Dendritic cell treated with granulocyte-macrophage colony-stimulating factor and Interleukin-4, amounts not matched to agents 40 ng/mL and 50 ng/mL, for 4 days (primary cell): ENCODE data around the gene TNFAIP1.
A peak's percentile ranks its signal among the peaks of the same experiment; 100 is the strongest.

Source experiments
- H3K27ac Mint-ChIP-seq: one replicate; pipeline ENCODE4 v1.8.0; 2022; ENCODE audit warnings: mild to moderate bottlenecking, mixed read lengths
- H3K27me3 Mint-ChIP-seq: one replicate; pipeline ENCODE4 v1.8.0; 2022; ENCODE audit warnings: mild to moderate bottlenecking, mixed read lengths
- H3K36me3 Mint-ChIP-seq: one replicate; pipeline ENCODE4 v1.8.0; 2022; ENCODE audit warnings: low read depth, mixed read lengths
- H3K4me1 Mint-ChIP-seq: one replicate; pipeline ENCODE4 v1.8.0; 2022; ENCODE audit warnings: low read depth, mixed read lengths
- H3K4me3 Mint-ChIP-seq: one replicate; pipeline ENCODE4 v1.8.0; 2022; ENCODE audit warnings: mild to moderate bottlenecking, moderate library complexity, mixed read lengths
- H3K9me3 Mint-ChIP-seq: one replicate; pipeline ENCODE4 v1.8.0; 2022; ENCODE audit warnings: mixed read lengths
- intact Hi-C: fragments of 100-400 bp; cut with micrococcal nuclease; formaldehyde crosslinking; loops from one replicate; pipeline ENCODE4 v1.15.0; 2022

TNFAIP1 gene

GRCh38 chr17:28384281-28385036 lies 48.9 kb downstream of the TNFAIP1 start:
- Mint-ChIP-seq H3K9me3 (no peaks in the 10 kb centered on the region), H3K4me3 (peak overlapping the region; percentile 84), H3K4me1 (peaks cover 44% of the 10 kb centered on the region), H3K36me3 (peaks cover 13% of the 10 kb centered on the region), H3K27ac (peak overlapping the region; percentile 79), H3K27me3 (peaks cover 54% of the 10 kb centered on the region)
- intact Hi-C loops, result loop anchor here (5.0 to 10.0 kb wide), 2 partner anchors 33 to 160 kb away; no protein-coding TSS in a partner anchor

GRCh38 chr17:28385037-28385400 lies 49.5 kb downstream of the TNFAIP1 start:
- Mint-ChIP-seq H3K4me3 (peak overlapping the region; percentile 84), H3K36me3 (peaks cover 18% of the 10 kb centered on the region), H3K27ac (peak overlapping the region; percentile 79), H3K9me3 (no peaks in the 10 kb centered on the region), H3K4me1 (peaks cover 44% of the 10 kb centered on the region), H3K27me3 (peaks cover 51% of the 10 kb centered on the region)
- intact Hi-C loops, result loop anchor here (10.0 kb wide), 1 partner anchor 160 kb away; no protein-coding TSS in a partner anchor

- Mint-ChIP-seq H3K27ac (no peak overlapping the region), H3K4me3 (peak overlapping the region; percentile 84), H3K27me3 (peaks cover 48% of the 10 kb centered on the region), H3K9me3 (no peaks in the 10 kb centered on the region), H3K4me1 (peaks cover 40% of the 10 kb centered on the region), H3K36me3 (peaks cover 22% of the 10 kb centered on the region)
- intact Hi-C loops, result loop anchor here (10.0 kb wide), 1 partner anchor 159 kb away; no protein-coding TSS in a partner anchor
Measured at GRCh38 chr17:28385406-28385805, 49.8 kb downstream of the TNFAIP1 start.

GRCh38 chr17:28386391-28386790 lies 50.8 kb downstream of the TNFAIP1 start:
- Mint-ChIP-seq H3K4me3 (no peak overlapping the region), H3K36me3 (peaks cover 32% of the 10 kb centered on the region), H3K27me3 (peaks cover 38% of the 10 kb centered on the region), H3K9me3 (no peaks in the 10 kb centered on the region), H3K4me1 (peaks cover 33% of the 10 kb centered on the region), H3K27ac (no peak overlapping the region)
- intact Hi-C loops, result loop anchor here (10.0 kb wide), 1 partner anchor 158 kb away; no protein-coding TSS in a partner anchor

GRCh38 chr17:28388106-28388505 lies 52.5 kb downstream of the TNFAIP1 start:
- no peak overlapping the region for H3K4me3 Mint-ChIP-seq
- H3K36me3 Mint-ChIP-seq, result peaks cover 34% of the 10 kb centered on the region
- peaks cover 22% of the 10 kb centered on the region for H3K27me3 Mint-ChIP-seq

GRCh38 chr17:28390141-28390540 lies 54.6 kb downstream of the TNFAIP1 start:
- Mint-ChIP-seq H3K36me3 (peaks cover 37% of the 10 kb centered on the region), H3K27me3 (peaks cover 4% of the 10 kb centered on the region)

More at GRCh38 chr17:28388106-28388505, 52.5 kb downstream of the TNFAIP1 start:
- Mint-ChIP-seq H3K4me1 (peaks cover 28% of the 10 kb centered on the region), H3K27ac (no peak overlapping the region), H3K9me3 (no peaks in the 10 kb centered on the region)
- intact Hi-C loops, result loop anchor here (10.0 kb wide), 1 partner anchor 157 kb away; no protein-coding TSS in a partner anchor

GRCh38 chr17:28390563-28390962 lies 55.0 kb downstream of the TNFAIP1 start:
- peaks cover 41% of the 10 kb centered on the region for H3K36me3 Mint-ChIP-seq
- no peak overlapping the region for H3K27ac Mint-ChIP-seq
- no peak overlapping the region for H3K4me3 Mint-ChIP-seq
- no peaks in the 10 kb centered on the region for H3K9me3 Mint-ChIP-seq
- intact Hi-C loops, result no loop called here
- H3K4me1 Mint-ChIP-seq, result peaks cover 8% of the 10 kb centered on the region
- H3K27me3 Mint-ChIP-seq, result no peaks in the 10 kb centered on the region

More at GRCh38 chr17:28390141-28390540, 54.6 kb downstream of the TNFAIP1 start:
- Mint-ChIP-seq H3K4me1 (peaks cover 12% of the 10 kb centered on the region), H3K9me3 (no peaks in the 10 kb centered on the region), H3K27ac (no peak overlapping the region), H3K4me3 (no peak overlapping the region)
- intact Hi-C loops, result no loop called here

- intact Hi-C loops, result no loop called here
- H3K4me3 Mint-ChIP-seq, result no peak overlapping the region
- no peaks in the 10 kb centered on the region for H3K9me3 Mint-ChIP-seq
- H3K4me1 Mint-ChIP-seq, result peaks cover 8% of the 10 kb centered on the region
- peaks cover 46% of the 10 kb centered on the region for H3K36me3 Mint-ChIP-seq
- H3K27me3 Mint-ChIP-seq, result no peaks in the 10 kb centered on the region
- H3K27ac Mint-ChIP-seq, result no peak overlapping the region
Measured at GRCh38 chr17:28390984-28391383, 55.4 kb downstream of the TNFAIP1 start.

GRCh38 chr17:28391401-28391800 lies 55.8 kb downstream of the TNFAIP1 start:
- H3K36me3 Mint-ChIP-seq, result peaks cover 48% of the 10 kb centered on the region
- peaks cover 8% of the 10 kb centered on the region for H3K4me1 Mint-ChIP-seq
- no peaks in the 10 kb centered on the region for H3K9me3 Mint-ChIP-seq
- no peaks in the 10 kb centered on the region for H3K27me3 Mint-ChIP-seq
- intact Hi-C loops, result no loop called here
- no peak overlapping the region for H3K27ac Mint-ChIP-seq
- H3K4me3 Mint-ChIP-seq, result no peak overlapping the region

GRCh38 chr17:28392491-28392890 lies 56.9 kb downstream of the TNFAIP1 start:
- H3K4me1 Mint-ChIP-seq, result peaks cover 5% of the 10 kb centered on the region
- no peaks in the 10 kb centered on the region for H3K9me3 Mint-ChIP-seq
- H3K27ac Mint-ChIP-seq, result no peak overlapping the region
- no peaks in the 10 kb centered on the region for H3K27me3 Mint-ChIP-seq
- H3K4me3 Mint-ChIP-seq, result no peak overlapping the region
- intact Hi-C loops, result no loop called here
- peaks cover 58% of the 10 kb centered on the region for H3K36me3 Mint-ChIP-seq

GRCh38 chr17:28394337-28395116 lies 59.0 kb downstream of the TNFAIP1 start:
- Mint-ChIP-seq H3K9me3 (no peaks in the 10 kb centered on the region), H3K27me3 (no peaks in the 10 kb centered on the region), H3K27ac (no peak overlapping the region), H3K4me3 (no peak overlapping the region), H3K36me3 (peaks cover 70% of the 10 kb centered on the region), H3K4me1 (peaks cover 10% of the 10 kb centered on the region)
- intact Hi-C loops, result no loop called here

GRCh38 chr17:28395426-28395825 lies 59.9 kb downstream of the TNFAIP1 start:
- H3K36me3 Mint-ChIP-seq, result peaks cover 70% of the 10 kb centered on the region
- no peaks in the 10 kb centered on the region for H3K9me3 Mint-ChIP-seq
- no peak overlapping the region for H3K4me3 Mint-ChIP-seq
- intact Hi-C loops, result no loop called here
- no peaks in the 10 kb centered on the region for H3K27me3 Mint-ChIP-seq
- H3K27ac Mint-ChIP-seq, result no peak overlapping the region
- H3K4me1 Mint-ChIP-seq, result peaks cover 15% of the 10 kb centered on the region

GRCh38 chr17:28395968-28396367 lies 60.4 kb downstream of the TNFAIP1 start:
- H3K9me3 Mint-ChIP-seq, result no peaks in the 10 kb centered on the region
- H3K27ac Mint-ChIP-seq, result no peak overlapping the region
- peaks cover 18% of the 10 kb centered on the region for H3K4me1 Mint-ChIP-seq
- H3K4me3 Mint-ChIP-seq, result no peak overlapping the region
- intact Hi-C loops, result no loop called here
- no peaks in the 10 kb centered on the region for H3K27me3 Mint-ChIP-seq
- peaks cover 70% of the 10 kb centered on the region for H3K36me3 Mint-ChIP-seq
